ENCODE results near the gene CLEC18B. TPM values are rescaled to one million over a fixed set of nuclear protein-coding genes. Genes with fewer than 3 reads are reported as not detected.
A peak's percentile ranks its signal among the peaks of the same experiment; 100 is the strongest.

CLEC18B gene
- total RNA-seq, 1 donor from 2014 or later: 1.2 TPM

DNA sequence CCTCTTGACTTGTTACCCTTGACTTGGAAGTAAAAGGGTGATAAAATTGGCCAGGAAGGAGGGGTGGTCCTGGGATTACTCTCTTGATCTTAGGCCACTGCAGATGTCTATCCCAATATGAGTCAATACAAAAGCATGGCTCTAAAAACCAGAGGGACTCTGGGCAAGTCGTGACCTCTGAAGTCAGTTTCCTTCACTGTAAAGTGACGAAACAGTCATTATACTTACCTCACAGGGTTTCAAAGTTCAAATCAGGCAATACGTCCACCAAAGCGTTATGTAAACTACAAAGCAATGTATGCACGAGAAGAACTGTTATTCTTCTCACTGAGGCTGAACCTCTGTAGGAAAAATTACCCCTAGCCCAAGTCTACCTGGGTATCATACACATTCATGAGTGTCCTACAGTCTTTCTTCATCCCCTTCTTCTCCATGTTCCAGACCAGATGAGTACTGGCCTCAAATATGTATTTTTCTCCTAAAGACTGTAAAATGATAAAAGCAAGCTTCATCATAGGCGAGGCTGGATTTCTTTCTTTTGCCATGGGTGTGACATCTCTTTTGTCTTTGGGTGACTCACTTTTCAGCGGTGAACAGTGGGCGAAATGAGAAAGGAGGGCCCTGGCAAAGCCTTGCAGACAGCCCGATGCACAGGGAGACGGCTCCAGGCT lies 34.5 kb upstream of the CLEC18B start:
- H3K9me3 ChIP-seq: no peaks in the 10 kb centered on the region
- no peaks in the 10 kb centered on the region for H3K27me3 ChIP-seq (ENCODE audit: low read depth)
- no peak overlapping the region for H3K4me3 ChIP-seq
- DNase-seq (no peak), ATAC-seq (no peak)
- H3K4me1 ChIP-seq: no peaks in the 10 kb centered on the region
- peaks cover 95% of the 10 kb centered on the region for H3K36me3 ChIP-seq
- H3K27ac ChIP-seq: no peak overlapping the region
- TF ChIP-seq CTCF (IDR thresholded peaks at IDR 0.05): no peak
- intact Hi-C loops (cut with DNase I): no loop called here

DNA sequence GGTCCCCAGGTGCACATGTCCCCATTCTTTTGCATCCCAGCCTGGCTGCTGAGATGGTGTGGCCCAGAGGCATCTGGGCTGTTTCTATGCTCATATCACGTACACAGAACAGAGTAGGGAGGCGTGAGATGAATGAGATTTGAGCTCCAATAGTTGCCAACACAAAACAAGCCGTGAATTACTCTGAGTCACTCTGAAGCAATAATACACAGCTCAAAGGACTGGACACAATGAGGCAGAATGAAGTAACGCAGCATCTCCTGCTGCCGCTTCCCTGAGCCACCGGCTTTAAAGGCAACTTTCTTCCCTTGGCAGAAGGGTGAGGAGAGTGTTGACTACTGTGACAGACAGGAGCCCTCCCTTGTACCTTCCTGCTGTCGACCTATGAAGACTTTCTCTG lies 33.9 kb upstream of the CLEC18B start:
- H3K36me3 ChIP-seq: peaks cover 94% of the 10 kb centered on the region
- no peaks in the 10 kb centered on the region for H3K27me3 ChIP-seq (ENCODE audit: low read depth)
- H3K27ac ChIP-seq: no peak overlapping the region
- ATAC-seq (no peak), DNase-seq (no peak)
- no peaks in the 10 kb centered on the region for H3K9me3 ChIP-seq
- TF ChIP-seq CTCF (IDR thresholded peaks at IDR 0.05): no peak
- H3K4me3 ChIP-seq: no peak overlapping the region
- peaks cover 5% of the 10 kb centered on the region for H3K4me1 ChIP-seq
- intact Hi-C loops (cut with DNase I): no loop called here

GRCh38 chr16:74451951-74452758 lies 30.9 kb upstream of the CLEC18B start:
- intact Hi-C loops (cut with DNase I): no loop called here
- Histone ChIP-seq H3K9me3 (no peaks in the 10 kb centered on the region), H3K4me1 (peaks cover 30% of the 10 kb centered on the region), H3K36me3 (peaks cover 63% of the 10 kb centered on the region), H3K4me3 (no peak overlapping the region), H3K27ac (no peak overlapping the region), H3K27me3 (ENCODE audit: low read depth) (no peaks in the 10 kb centered on the region)
- no peak for ATAC-seq
- TF ChIP-seq CTCF (IDR thresholded peaks at IDR 0.05): no peak
- no peak for DNase-seq

DNA sequence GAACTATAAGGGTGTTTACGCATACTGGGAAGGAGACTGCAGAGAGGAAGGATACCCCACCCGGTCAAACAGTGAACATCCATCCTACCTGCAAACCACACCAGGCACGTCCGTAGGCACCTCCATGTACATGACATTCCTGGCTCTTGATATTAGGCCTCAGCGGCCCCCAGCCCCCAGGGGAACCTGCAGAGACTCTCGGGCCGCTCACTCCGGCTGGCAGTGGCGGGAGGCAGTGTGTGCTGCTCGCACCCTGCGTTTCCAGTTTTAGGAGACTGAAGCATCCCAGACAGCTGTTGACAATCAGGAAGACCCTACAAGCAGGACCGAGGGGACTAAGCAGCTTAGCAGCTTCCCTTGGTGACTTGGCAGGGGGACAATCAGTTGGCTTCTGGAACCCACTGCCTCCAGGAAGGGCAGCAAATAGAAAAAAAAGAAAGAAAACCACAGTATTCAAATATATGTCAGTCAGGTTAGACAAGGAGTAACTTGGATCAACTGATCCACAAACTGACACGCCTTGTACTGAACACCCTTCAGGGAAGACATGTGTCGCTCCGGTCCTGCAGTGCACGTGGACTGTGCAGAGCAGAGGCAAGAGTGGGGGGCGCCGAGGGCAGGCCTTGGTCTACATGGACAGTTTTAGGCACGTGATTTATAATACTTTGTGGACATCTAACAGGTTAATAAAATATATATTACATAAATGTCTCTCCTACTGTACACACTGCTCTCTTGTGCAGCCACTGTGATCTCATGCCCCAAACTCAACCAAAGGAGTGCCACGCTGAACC lies 29.9 kb upstream of the CLEC18B start:
- H3K4me3 ChIP-seq: no peak overlapping the region
- DNase-seq (no peak), ATAC-seq (no peak)
- no peaks in the 10 kb centered on the region for H3K27me3 ChIP-seq (ENCODE audit: low read depth)
- H3K4me1 ChIP-seq: peaks cover 30% of the 10 kb centered on the region
- intact Hi-C loops (cut with DNase I): no loop called here
- no peak overlapping the region for H3K27ac ChIP-seq
- H3K36me3 ChIP-seq: peaks cover 53% of the 10 kb centered on the region
- TF ChIP-seq CTCF (IDR thresholded peaks at IDR 0.05): no peak
- H3K9me3 ChIP-seq: no peaks in the 10 kb centered on the region

GRCh38 chr16:74450236-74450635 lies 29.0 kb upstream of the CLEC18B start:
- Histone ChIP-seq H3K9me3 (no peaks in the 10 kb centered on the region), H3K36me3 (peaks cover 44% of the 10 kb centered on the region), H3K27ac (peak overlapping the region; percentile 67), H3K27me3 (ENCODE audit: low read depth) (no peaks in the 10 kb centered on the region), H3K4me3 (no peak overlapping the region), H3K4me1 (peaks cover 30% of the 10 kb centered on the region)
- no peak for TF ChIP-seq CTCF (IDR thresholded peaks at IDR 0.05)
- ATAC-seq (no peak), DNase-seq (no peak)
- intact Hi-C loops (cut with DNase I): no loop called here
